ENCODE results near the gene DNMBP. TPM values are rescaled to one million over a fixed set of nuclear protein-coding genes. Genes with fewer than 3 reads are reported as not detected.

Gene DNMBP
- total RNA-seq, 1 donor from 2014 or later, result 26.7 TPM

- Histone ChIP-seq H3K36me3 (no peaks in the 10 kb centered on the region), H3K79me2 (ENCODE audit: low read depth) (no peaks in the 10 kb centered on the region), H3K9ac (no peak overlapping the region), H3K4me2 (no peak overlapping the region), H3K27me3 (no peaks in the 10 kb centered on the region), H3K27ac (no peak overlapping the region), H3K4me1 (peaks cover 4% of the 10 kb centered on the region), H3F3A (ENCODE audit: low read depth) (no peaks in the 10 kb centered on the region), H3K9me3 (ENCODE audit: low read depth) (no peaks in the 10 kb centered on the region), H4K20me1 (ENCODE audit: low read depth) (no peaks in the 10 kb centered on the region), H2AFZ (replicated peaks) (peak overlapping the region; percentile 36), H3K4me3 (no peak overlapping the region)
- Mint-ChIP-seq H3K4me3 (no peak overlapping the region), H3K27me3 (ENCODE audit: insufficient read depth, low read depth) (peaks cover 7% of the 10 kb centered on the region), H3K9me3 (no peaks in the 10 kb centered on the region), H3K36me3 (no peaks in the 10 kb centered on the region), H3K27ac (peak overlapping the region; percentile 69), H3K4me1 (peaks cover 26% of the 10 kb centered on the region)
- no peak for DNase-seq (ENCODE audit: low spot score)
- TF ChIP-seq EZH2phosphoT487 (IDR thresholded peaks at IDR 0.05) (no peak), EZH2 (IDR thresholded peaks at IDR 0.05) (no peak)
- TF ChIP-seq, protein P1, sequence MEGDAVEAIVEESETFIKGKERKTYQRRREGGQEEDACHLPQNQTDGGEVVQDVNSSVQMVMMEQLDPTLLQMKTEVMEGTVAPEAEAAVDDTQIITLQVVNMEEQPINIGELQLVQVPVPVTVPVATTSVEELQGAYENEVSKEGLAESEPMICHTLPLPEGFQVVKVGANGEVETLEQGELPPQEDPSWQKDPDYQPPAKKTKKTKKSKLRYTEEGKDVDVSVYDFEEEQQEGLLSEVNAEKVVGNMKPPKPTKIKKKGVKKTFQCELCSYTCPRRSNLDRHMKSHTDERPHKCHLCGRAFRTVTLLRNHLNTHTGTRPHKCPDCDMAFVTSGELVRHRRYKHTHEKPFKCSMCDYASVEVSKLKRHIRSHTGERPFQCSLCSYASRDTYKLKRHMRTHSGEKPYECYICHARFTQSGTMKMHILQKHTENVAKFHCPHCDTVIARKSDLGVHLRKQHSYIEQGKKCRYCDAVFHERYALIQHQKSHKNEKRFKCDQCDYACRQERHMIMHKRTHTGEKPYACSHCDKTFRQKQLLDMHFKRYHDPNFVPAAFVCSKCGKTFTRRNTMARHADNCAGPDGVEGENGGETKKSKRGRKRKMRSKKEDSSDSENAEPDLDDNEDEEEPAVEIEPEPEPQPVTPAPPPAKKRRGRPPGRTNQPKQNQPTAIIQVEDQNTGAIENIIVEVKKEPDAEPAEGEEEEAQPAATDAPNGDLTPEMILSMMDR (IDR thresholded peaks at IDR 0.05), result no peak
These were observed 33.6 kb upstream of the DNMBP start for GRCh38 chr10:100043344-100043743.

DNA sequence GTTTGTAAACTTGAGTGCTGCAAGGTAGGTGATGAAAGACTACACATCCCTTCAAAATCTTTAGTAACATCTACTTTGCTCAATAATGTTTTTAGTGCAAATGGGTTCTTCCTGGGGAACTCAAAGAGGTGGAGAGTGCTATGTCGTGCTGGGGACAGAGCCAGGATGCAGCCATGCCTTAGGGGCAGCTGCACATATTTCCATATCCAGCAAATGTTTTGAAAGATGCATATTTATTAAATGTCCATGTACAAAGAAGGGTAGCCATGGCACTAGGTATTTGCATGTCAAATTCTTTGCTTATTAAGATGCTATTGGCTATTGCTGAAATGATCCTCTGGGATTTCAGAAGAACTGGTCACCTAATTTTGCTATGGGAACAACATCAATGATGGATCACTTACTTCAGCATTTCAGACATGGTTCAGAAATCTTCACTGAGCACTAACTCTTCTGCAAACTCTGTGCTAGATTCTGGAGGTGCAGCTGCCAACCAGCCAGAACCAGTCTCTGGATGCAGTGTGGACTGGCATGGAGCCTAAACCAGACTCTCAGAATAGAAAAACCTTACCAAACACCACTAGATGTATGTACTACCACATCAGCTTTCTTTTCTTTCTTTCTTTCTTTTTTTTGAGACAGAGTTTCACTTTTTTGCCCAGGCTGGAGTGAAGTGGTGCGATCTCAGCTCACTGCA, 31.7 kb upstream of the DNMBP start:
- no peak overlapping the region for H3K9ac ChIP-seq
- no peak for DNase-seq (ENCODE audit: low spot score)
- H3K27ac Mint-ChIP-seq, result no peak overlapping the region

GRCh38 chr10:100038561-100039071, 28.9 kb upstream of the DNMBP start:
- no peaks in the 10 kb centered on the region for H4K20me1 ChIP-seq (ENCODE audit: low read depth)
- H3K9ac ChIP-seq, result no peak overlapping the region
- H3K27me3 Mint-ChIP-seq (ENCODE audit: insufficient read depth, low read depth), result peaks cover 10% of the 10 kb centered on the region
- no peaks in the 10 kb centered on the region for H3K36me3 Mint-ChIP-seq
- H3K4me1 ChIP-seq, result no peaks in the 10 kb centered on the region
- H2AFZ ChIP-seq (replicated peaks), result peak overlapping the region; percentile 73
- no peak overlapping the region for H3K4me2 ChIP-seq
- no peak overlapping the region for H3K4me3 Mint-ChIP-seq
- H3K27me3 ChIP-seq, result no peaks in the 10 kb centered on the region
- peaks cover under 1% of the 10 kb centered on the region for H3K9me3 Mint-ChIP-seq
- peaks cover 7% of the 10 kb centered on the region for H3K4me1 Mint-ChIP-seq
- H3F3A ChIP-seq (ENCODE audit: low read depth), result no peaks in the 10 kb centered on the region
- H3K9me3 ChIP-seq (ENCODE audit: low read depth), result no peaks in the 10 kb centered on the region
- TF ChIP-seq, protein P1 (IDR thresholded peaks at IDR 0.05), result no peak
- TF ChIP-seq EZH2phosphoT487 (IDR thresholded peaks at IDR 0.05), result no peak
- TF ChIP-seq EZH2 (IDR thresholded peaks at IDR 0.05), result no peak
- H3K4me3 ChIP-seq, result no peak overlapping the region
- H3K36me3 ChIP-seq, result no peaks in the 10 kb centered on the region
- DNase-seq (ENCODE audit: low spot score), result no peak
- peak overlapping the region; percentile 62 for H3K27ac Mint-ChIP-seq
- no peaks in the 10 kb centered on the region for H3K79me2 ChIP-seq (ENCODE audit: low read depth)
- H3K27ac ChIP-seq, result no peak overlapping the region

More for the DNA sequence above, 31.7 kb upstream of the DNMBP start:
- Histone ChIP-seq H4K20me1 (ENCODE audit: low read depth) (no peaks in the 10 kb centered on the region), H3K27me3 (no peaks in the 10 kb centered on the region), H3K79me2 (ENCODE audit: low read depth) (no peaks in the 10 kb centered on the region), H3K36me3 (no peaks in the 10 kb centered on the region), H2AFZ (replicated peaks) (no peak overlapping the region), H3K9me3 (ENCODE audit: low read depth) (no peaks in the 10 kb centered on the region), H3K4me2 (no peak overlapping the region), H3K4me1 (peaks cover 4% of the 10 kb centered on the region), H3K4me3 (no peak overlapping the region), H3F3A (ENCODE audit: low read depth) (no peaks in the 10 kb centered on the region), H3K27ac (no peak overlapping the region)
- Mint-ChIP-seq H3K36me3 (no peaks in the 10 kb centered on the region), H3K27me3 (ENCODE audit: insufficient read depth, low read depth) (peaks cover 7% of the 10 kb centered on the region), H3K4me1 (peaks cover 26% of the 10 kb centered on the region), H3K4me3 (no peak overlapping the region), H3K9me3 (no peaks in the 10 kb centered on the region)
- TF ChIP-seq, protein P1 (IDR thresholded peaks at IDR 0.05), result no peak
- TF ChIP-seq EZH2phosphoT487 (IDR thresholded peaks at IDR 0.05) (no peak), EZH2 (IDR thresholded peaks at IDR 0.05) (no peak)

All from neural progenitor cell (in vitro differentiated cells).